PFSK-1 (cell line): ENCODE measurements around the gene CYP3A5.

ENCODE experiments used
- FOXP2 ChIP-seq: optimal IDR thresholded peaks from 2 replicates; pipeline ENCODE3; 2011; ENCODE audit warnings: borderline replicate concordance, control low read depth, inconsistent platforms; ENCODE audit not compliant: insufficient read depth; ENCODE audit errors: extremely low read length, extremely low read depth
- POLR2AphosphoS5 ChIP-seq: IDR thresholded peaks from 2 replicates; pipeline ENCODE4 v1.6.1; 2012; ENCODE audit warnings: low read depth, mild to moderate bottlenecking, control low read depth, low read length, moderate library complexity
- SIN3A ChIP-seq: IDR thresholded peaks from 2 replicates; pipeline ENCODE4 v1.6.1; 2012; ENCODE audit warnings: mild to moderate bottlenecking, low read length, moderate library complexity, borderline replicate concordance; ENCODE audit not compliant: insufficient read depth
- TAF1 ChIP-seq: IDR thresholded peaks from 2 replicates; pipeline ENCODE4 v1.6.1; 2012; ENCODE audit warnings: low read length, control low read depth, borderline replicate concordance; ENCODE audit not compliant: insufficient read depth
- TF ChIP-seq, protein P1 (sequence below), 2 experiments: IDR thresholded peaks; 2 replicates each; pipeline versions ENCODE4 v1.6.1 to v1.8.0; 2011 to 2012; ENCODE audit warnings: low read depth in 2 of 2, low read length in 2 of 2, control low read depth in 1 of 2, inconsistent platforms in 1 of 2, mild to moderate bottlenecking in 1 of 2, moderate library complexity in 1 of 2; ENCODE audit not compliant: insufficient read depth in 1 of 2

Gene CYP3A5

DNA sequence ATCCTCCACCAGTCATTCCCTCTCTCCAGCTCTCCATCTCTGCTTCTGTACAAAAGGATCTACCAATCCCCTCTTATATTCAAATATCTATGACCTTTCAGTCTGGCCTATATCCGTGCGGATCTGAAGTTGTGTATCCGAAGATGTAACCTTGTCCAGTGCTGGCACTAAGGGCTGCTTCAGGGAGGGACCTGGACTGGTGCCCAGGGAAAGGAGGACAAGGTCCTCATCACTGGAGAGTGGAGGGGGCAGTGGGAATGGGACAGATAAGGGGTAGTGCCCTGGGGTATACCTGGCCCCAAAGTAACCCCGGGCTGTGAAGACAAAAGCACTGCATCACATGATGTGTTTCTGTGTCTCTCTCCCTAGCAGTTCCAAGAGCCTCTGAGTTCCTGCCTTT, 80.0 kb downstream of the CYP3A5 start:
- TF ChIP-seq TAF1 (no peak), POLR2AphosphoS5 (no peak), FOXP2 (no peak), SIN3A (no peak)
- TF ChIP-seq, protein P1, sequence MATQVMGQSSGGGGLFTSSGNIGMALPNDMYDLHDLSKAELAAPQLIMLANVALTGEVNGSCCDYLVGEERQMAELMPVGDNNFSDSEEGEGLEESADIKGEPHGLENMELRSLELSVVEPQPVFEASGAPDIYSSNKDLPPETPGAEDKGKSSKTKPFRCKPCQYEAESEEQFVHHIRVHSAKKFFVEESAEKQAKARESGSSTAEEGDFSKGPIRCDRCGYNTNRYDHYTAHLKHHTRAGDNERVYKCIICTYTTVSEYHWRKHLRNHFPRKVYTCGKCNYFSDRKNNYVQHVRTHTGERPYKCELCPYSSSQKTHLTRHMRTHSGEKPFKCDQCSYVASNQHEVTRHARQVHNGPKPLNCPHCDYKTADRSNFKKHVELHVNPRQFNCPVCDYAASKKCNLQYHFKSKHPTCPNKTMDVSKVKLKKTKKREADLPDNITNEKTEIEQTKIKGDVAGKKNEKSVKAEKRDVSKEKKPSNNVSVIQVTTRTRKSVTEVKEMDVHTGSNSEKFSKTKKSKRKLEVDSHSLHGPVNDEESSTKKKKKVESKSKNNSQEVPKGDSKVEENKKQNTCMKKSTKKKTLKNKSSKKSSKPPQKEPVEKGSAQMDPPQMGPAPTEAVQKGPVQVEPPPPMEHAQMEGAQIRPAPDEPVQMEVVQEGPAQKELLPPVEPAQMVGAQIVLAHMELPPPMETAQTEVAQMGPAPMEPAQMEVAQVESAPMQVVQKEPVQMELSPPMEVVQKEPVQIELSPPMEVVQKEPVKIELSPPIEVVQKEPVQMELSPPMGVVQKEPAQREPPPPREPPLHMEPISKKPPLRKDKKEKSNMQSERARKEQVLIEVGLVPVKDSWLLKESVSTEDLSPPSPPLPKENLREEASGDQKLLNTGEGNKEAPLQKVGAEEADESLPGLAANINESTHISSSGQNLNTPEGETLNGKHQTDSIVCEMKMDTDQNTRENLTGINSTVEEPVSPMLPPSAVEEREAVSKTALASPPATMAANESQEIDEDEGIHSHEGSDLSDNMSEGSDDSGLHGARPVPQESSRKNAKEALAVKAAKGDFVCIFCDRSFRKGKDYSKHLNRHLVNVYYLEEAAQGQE (IDR thresholded peaks at IDR 0.05; ENCODE audit: insufficient read depth in 1 of 2, low read depth in 2 of 2, low read length in 2 of 2): no peak
